NB4 (cell line): ENCODE measurements around the gene TBC1D22A.

ENCODE experiments used
- CTCF ChIP-seq: IDR thresholded peaks from one replicate; pipeline ENCODE4 v1.5.1; 2012; ENCODE audit warnings: low read depth, low read length
- MAX ChIP-seq: IDR thresholded peaks from 2 replicates; pipeline ENCODE4 v1.6.1; 2011; ENCODE audit warnings: low read depth, low read length
- POLR2A ChIP-seq: IDR thresholded peaks from 2 replicates; pipeline ENCODE4 v1.6.1; 2011; ENCODE audit warnings: mild to moderate bottlenecking; ENCODE audit not compliant: insufficient read length; ENCODE audit errors: extremely low read depth

- no peak for TF ChIP-seq MAX
- TF ChIP-seq CTCF: no peak
- TF ChIP-seq POLR2A: no peak
Measured at GRCh38 chr22:47016631-47017030, 254.2 kb downstream of the TBC1D22A start.
